ENCODE measurements around the gene RPUSD3.
"Not testable (repeated sequence)": the region's sequence is repeated elsewhere in the genome, so short reads cannot be mapped to it uniquely, and the experiment has no call there.

The RPUSD3 gene, protein sequence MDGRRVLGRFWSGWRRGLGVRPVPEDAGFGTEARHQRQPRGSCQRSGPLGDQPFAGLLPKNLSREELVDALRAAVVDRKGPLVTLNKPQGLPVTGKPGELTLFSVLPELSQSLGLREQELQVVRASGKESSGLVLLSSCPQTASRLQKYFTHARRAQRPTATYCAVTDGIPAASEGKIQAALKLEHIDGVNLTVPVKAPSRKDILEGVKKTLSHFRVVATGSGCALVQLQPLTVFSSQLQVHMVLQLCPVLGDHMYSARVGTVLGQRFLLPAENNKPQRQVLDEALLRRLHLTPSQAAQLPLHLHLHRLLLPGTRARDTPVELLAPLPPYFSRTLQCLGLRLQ

DNA sequence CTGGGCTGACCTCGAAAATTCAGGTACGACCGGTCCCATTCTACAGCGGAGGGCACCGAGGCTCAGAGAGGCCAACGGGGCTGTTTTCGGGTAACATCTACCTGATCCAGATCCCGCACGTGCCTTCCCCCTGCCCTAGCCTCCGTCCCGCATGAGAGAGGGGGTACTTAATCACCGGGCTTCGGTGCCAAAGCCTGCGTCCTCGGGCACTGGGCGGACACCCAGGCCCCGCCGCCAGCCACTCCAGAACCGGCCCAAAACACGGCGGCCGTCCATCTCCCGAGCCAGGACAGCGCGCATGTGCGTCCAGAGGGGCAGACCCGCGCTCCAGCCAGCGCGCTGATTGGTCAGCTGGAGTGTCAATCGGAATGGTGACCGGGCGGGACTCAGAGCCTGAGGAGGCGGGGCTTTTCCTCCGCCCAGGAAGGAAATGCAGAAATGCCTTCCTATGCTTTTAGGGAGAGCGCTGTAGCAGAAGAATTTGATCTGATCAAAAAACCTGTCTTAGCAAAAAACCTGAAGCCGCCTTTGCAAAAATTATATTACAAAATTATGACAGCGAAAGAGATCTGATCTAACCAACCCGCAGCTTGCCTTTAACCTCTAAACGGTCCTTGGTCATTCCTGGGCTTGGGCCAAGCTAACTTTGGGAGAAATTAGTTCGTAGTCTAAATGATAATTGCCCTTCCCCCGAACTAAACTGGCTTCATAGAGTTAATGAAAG, at the start of gene RPUSD3:
RPUSD3 (minus strand) TSS at position 294 of the 724 bp plus-strand sequence; CDS start at position 276, 18 bp downstream.
- in situ Hi-C loops (cut with HindIII; ENCODE audit: low sequenced_read_pairs), result no loop called here

DNA sequence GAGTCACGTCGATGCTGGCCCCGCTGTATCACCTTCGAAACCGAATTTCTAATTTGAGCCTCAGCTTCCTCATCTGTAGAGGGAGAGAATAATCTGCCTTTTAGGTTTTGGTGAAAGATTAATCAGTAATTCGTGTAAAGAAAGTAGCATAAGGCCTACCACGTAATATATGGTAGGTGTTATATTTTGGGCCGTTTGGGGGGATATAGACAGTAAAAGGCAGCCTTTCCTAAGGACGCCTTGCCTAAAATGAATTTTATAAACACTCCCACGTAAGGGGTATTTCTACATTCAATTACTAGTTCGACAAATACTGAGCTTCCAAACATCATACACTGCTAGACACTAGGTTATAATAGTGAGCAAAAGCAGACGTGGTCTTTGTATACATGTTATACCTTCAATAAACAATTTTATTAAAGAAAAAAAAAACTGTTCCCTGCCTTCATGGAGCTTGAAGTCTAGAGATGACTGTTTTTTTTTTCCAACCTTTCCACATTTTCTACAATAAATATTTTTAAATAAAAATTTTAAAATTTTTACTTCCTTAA, 47.3 kb upstream of the RPUSD3 start:
- in situ Hi-C loops (cut with HindIII; ENCODE audit: low sequenced_read_pairs), result no loop called here

DNA sequence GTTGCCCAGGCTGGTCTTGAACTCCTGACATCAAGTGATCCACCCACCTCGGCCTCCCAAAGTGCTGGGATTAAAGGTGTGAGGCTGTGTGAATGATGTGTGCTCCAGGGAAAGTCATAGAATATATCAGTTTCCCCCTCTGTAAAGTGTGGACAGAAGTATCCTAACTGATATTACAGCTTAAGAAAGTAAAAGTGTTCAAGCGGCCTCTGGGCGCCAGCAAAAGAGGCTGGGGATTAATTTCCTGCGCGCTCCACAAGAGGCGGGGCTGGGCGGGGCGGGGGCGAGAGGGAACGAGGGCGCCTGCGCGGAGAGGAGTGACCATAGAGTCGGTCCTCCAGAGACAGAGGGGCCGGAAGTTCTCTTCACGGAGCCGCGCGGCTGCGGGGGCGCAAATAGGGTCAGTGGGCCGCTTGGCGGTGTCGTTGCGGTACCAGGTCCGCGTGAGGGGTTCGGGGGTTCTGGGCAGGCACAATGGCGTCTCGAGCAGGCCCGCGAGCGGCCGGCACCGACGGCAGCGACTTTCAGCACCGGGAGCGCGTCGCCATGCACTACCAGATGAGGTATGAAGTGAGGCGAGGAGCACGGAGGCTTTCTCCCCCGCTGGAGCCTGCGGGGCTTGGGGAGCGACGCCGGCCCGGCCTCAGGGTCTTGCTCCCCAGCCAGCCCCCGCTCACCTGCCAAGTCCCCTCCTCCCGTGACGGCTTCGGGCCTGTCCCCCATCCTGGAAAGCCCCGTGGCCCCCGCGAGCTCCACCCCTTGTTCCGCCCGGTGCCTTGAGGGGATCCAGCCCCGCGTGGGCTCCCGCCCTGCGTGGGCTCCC, 46.7 kb upstream of the RPUSD3 start, which contains the start of gene JAGN1:
JAGN1 (plus strand) TSS at position 362 of the 823 bp plus-strand sequence; CDS start at position 475, 113 bp downstream.
- in situ Hi-C loops (cut with HindIII; ENCODE audit: low sequenced_read_pairs), result no loop called here

DNA sequence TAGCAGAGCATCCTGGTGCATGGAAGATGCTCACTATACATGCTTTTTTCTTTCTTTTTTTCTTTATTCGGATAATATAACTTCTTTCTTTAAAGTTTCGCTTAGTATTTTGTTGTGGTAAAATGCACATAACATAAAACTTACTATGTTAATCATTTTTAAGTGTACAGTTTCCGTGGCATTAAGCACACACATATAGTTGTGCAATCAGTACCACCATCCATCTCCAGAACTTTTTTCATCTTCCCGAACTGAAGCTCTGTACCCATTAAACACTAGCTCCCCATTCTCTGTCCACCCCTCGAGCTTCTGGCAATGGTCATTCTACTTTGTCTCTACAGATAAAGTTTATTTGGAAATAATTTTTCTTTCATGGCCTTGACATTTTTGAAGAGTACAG, 45.6 kb upstream of the RPUSD3 start:
- in situ Hi-C loops (cut with HindIII; ENCODE audit: low sequenced_read_pairs), result no loop called here

DNA sequence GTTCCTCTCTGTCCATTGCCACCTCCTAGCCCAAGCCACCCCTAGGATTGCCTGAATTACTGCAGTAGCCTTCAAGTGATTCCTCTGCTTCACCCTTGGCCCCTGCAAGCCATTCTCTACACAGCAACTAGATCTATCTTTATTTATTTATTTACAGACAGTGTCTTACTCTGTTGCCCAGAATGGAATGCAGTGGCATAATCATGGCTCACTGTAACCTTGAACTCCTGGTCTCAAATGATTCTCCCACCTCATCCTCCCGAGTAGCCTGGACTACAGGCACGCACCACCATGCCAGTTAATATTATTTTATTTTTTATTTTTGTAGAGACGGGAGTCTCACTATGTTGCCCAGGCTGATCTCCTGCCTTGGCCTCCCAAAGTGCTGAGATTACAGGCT, 44.7 kb upstream of the RPUSD3 start:
- in situ Hi-C loops (cut with HindIII; ENCODE audit: low sequenced_read_pairs), result no loop called here

DNA sequence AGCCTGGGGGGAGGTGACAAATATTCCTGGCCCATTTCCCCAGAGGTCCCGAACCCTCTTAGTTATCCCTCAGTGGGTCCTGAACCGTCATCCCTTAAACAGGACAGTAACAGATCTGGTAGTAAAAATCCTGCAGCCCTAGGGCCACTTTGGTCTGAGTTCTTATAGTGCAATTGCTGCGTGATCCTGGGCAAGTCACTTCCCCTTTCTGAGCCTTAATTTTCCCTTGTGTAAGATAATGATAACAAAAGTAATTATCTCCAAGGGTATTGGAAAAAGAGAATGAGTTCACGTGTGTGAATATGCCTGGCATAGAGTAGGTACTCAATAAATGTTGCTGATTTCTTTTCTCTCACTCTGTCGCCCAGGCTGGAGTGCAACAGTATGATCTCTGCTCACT, 43.7 kb upstream of the RPUSD3 start:
- in situ Hi-C loops (cut with HindIII; ENCODE audit: low sequenced_read_pairs), result no loop called here

DNA sequence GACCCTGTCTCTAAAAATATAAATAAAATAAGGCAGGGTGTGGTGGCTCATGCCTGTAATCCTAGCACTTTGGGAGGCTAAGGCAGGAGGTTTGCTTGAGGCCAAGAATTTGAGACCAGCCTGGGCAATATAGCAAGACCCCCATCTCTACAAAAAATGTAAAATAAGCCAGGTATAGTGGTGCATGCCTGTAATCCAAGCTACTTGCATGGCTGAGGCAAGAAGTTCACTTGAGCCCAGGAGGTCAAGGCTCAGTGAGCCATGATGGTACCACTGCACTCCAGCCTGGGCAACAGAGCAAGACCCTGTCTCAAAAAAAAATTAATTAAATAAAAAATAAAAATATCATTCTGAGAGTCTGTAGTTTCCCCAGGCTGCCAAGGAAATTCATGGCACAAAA, 42.5 kb upstream of the RPUSD3 start:
- in situ Hi-C loops (cut with HindIII; ENCODE audit: low sequenced_read_pairs), result no loop called here

DNA sequence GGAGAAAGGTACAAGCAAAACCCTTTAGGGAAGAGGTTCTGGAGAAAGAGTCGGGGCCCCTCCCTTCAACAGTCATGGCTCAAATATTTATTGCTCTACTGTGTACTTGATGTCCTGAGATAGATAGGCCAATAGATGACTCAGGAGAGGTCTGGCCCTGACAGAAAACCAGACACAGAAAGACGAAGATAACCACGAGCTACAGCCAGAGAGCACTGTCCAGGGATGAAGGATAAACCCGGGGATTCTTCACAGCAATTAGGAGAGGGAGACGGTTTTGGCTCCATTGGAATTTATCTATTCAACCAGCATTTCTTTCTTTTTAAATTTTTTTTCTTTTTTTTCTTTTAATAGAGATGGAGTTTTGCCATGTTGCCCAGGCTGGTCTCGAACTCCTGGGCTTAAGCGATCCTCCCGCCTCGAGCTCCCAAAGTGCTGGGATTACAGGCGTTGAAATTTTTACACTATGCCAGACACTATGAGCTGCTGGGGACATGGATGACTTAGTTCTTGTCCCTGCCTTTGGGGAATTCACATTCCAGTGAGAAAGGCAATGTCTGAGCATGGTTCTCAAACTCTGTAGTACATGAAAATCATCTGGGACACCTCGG, 40.9 kb upstream of the RPUSD3 start:
- in situ Hi-C loops (cut with HindIII; ENCODE audit: low sequenced_read_pairs), result no loop called here

DNA sequence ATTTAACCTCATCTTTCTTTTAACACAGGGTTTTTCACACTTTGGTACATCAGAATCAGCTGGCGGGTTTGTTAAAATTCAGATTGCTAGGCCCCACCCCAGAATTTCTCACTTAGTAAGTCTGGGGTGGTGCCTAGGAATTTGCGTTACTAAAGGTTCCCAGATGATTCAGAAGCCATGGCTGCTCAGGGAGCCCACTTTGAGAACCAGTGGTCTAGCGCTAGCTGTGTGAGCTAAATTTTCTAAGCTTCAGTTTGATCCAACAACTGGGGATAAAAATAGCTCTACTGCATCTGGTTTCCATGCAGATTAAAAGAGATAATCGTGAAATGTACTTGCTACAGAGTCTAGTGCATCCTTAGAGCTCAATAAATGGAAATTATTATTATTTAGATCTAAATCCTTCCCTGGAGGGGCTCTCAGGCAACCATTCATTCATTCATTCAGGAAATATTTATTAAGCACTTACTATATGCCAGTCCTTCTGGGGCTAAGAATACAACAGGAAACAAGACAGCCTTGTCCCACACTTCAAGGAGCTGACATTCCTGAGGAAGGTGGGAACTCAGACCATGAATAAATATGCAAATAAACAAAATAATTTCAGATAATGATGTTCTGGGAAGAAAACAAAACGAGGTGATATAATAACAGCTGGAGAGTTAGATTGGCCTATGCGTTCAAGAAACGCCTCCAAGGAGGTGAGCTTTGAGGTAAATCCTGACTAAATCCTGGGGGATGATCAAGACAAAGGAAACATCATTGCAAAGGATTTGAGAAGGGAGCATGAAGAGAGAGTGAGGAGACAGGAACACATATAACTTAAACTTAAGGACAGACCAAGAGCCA, 40.1 kb upstream of the RPUSD3 start:
- in situ Hi-C loops (cut with HindIII; ENCODE audit: low sequenced_read_pairs), result no loop called here

DNA sequence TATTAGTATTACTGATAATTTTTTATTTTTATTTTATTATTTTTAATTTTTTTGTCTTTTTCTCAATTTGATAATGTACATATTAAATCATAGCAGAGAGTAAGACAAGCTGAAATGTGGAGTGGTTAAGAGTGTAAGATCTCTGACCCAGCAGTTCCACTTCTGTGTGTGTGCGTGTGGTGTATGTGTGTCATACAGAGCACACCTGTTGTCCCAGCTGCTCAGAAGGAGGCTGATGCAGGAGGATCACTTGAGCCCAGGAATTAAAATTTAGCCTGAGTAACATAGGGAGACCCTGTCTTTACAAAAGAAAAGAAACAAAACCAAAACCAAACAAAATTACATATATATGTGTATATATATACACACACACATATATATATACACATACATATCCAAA, 37.6 kb upstream of the RPUSD3 start:
- in situ Hi-C loops (cut with HindIII; ENCODE audit: low sequenced_read_pairs), result no loop called here

DNA sequence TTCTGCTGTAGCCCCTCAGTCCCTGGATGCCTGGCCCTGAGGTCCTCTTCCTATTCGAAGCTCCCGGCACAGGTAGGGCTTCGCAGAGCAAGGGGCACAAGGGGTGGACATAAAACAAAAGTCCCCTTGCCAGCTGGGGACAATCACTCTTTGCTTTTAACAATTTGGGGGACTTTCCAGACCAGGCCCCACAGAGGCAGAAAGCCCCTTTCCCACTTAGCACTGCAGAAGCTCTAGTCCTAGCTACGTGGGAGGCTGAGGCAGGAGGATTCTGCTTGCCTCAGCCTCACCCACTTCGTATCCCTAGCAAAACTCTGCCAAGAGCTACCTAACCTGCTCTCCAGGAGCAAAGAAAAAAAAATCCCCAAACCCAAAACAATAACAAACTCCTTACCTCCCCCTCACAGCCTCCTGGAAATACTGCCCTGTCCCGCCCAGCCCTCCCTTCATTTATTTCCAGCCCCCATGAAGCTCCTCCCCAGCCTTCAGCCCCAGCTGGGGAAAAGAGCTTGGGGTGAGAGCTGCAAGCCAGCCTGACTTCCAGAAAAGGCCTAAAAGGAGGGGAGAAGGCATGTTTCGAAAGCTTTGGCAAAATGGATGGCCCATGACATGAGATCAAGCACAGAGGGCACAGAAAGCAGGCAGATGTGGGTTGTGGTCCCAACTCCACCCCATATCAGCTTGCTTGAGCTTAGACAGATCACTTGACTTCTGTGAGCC, 36.2 kb upstream of the RPUSD3 start, which contains the start of gene CIDEC:
CIDEC (minus strand) TSS at position 424 of the 720 bp plus-strand sequence. CDS start 1,767 bp downstream, outside the sequence.
- in situ Hi-C loops (cut with HindIII; ENCODE audit: low sequenced_read_pairs), result no loop called here

DNA sequence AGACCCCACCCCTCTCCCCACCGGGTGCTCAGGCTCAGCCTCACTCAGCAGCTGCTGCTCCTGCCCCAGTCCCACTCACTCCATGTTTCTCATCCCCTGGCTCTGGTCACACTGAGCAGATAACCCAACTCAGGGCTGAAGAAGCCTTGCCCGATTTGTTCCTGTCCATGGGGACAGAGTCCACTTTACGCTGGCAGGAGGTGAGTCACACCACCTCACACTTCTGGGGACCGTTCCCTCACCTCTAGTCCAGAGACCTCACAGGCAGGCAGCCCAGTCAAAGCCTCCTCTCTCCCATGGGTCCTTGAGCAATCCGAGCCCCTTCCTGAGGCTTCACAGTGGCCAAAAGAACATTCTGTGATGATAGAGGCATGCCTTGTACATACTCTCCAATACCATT, 34.9 kb upstream of the RPUSD3 start:
- in situ Hi-C loops (cut with HindIII; ENCODE audit: low sequenced_read_pairs), result no loop called here

DNA sequence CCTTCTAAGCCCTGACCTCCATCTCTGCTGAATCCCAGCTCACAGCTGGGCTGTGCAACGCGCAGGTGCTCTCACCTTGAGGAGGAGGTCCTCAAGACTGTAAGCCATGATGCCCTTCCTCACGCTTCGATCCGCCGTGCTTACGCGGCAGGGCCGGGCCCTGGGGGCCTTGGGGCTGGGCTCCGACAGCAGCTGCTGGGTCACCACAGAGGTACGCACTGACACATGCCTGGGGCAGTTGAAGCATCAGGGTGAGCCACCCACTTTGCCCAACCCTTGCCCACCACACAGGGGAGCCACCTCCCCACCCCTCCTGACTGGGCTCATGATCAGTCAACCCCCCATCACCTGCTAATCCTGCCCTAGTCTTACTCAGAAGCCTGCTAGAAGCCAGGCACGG, 33.2 kb upstream of the RPUSD3 start:
- in situ Hi-C loops (cut with HindIII; ENCODE audit: low sequenced_read_pairs), result no loop called here

DNA sequence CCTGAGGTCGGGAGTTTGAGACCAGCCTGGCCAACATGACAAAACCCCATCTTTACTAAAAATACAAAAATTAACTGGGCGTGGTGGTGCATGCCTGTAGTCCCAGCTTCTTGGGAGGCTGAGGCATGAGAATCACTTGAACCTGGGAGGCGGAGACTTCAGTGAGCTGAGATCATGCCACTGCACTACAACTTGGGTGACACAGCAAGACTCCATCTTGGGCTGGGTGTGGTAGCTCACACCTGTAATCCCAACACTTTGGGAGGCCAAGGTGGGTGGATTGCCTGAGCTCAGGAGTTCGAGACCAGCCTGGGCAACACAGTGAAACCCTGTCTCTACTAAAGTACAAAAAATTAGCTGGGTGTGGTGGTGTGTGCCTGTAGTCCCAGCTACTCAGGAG, 32.4 kb upstream of the RPUSD3 start:
- in situ Hi-C loops (cut with HindIII; ENCODE audit: low sequenced_read_pairs), result not testable (repeated sequence)

DNA sequence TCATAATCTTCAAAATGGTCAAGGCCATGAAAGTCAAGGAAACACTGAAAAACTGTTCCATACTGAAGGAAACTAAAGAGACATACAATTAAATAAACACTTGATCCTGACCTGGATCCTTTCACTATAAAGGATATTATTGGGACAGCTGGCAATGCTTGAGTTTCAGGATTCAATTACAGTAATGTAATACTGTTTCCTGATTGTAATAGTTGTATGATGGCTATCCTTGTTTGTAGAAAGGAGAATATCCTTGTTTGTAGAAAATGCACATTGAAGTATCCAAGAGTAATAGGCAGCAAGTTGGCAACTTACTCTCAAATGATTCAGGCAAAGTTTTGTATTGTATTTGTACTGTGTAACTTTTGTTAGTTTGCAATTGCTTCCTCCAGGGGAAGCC, 31.6 kb upstream of the RPUSD3 start:
- in situ Hi-C loops (cut with HindIII; ENCODE audit: low sequenced_read_pairs), result no loop called here

DNA sequence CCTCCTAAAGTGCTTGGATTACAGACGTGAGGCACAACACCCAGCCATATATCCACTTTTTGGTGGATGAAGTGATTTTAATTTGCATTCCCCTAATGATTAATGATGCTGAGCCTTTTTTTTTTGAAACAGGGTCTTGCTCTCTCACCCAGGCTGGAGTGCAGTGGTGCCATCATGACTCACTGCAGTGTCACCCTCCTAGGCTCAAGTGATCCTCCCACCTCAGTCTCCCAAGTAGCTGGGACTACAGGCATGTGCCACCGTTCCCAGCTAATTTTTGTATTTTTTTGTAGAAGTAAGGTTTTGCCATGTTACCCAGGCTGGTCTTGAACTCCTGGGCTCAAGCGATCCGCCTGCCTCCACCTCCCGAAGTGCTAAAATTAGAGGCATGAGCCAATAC, 28.3 kb upstream of the RPUSD3 start:
- in situ Hi-C loops (cut with HindIII; ENCODE audit: low sequenced_read_pairs), result not testable (repeated sequence)

DNA sequence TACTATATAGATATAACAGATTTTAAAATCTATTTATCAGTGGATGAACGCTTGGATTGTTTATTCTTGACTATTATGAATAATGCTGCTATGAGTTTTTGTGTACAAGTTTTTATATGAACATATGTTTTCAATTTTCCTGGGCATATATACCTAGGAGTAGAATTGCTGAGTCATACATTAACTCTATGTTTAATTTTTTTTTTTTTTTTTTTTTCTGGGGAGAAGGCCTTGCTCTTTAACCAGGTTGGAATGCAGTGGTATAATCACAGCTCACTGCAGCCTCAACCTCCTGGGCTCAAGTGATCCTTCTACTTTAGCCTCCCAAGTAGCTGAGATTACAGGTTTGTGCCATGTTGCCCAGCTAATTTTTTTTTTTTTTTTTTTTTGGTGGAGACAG, 27.2 kb upstream of the RPUSD3 start:
- in situ Hi-C loops (cut with HindIII; ENCODE audit: low sequenced_read_pairs), result no loop called here

DNA sequence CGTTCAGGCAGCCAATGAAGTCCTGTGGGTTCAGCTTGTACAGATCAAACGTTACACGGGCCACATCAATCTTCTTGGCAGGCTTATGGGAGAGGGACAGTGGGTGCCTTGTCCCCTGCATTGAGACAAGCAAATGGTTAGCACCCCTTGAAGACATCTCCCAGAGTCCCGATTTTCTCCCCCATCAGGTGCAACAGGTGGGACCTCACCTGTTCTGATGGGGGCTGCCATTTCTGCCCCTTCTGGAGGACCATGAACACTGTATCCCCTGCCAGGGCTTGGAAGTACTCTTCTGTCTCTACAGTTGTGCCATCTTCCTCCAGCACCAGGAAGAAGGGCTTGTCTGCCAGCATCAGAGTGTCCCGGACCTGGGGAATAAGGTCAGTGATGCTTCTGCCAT, 26.1 kb upstream of the RPUSD3 start:
- in situ Hi-C loops (cut with HindIII; ENCODE audit: low sequenced_read_pairs), result no loop called here

DNA sequence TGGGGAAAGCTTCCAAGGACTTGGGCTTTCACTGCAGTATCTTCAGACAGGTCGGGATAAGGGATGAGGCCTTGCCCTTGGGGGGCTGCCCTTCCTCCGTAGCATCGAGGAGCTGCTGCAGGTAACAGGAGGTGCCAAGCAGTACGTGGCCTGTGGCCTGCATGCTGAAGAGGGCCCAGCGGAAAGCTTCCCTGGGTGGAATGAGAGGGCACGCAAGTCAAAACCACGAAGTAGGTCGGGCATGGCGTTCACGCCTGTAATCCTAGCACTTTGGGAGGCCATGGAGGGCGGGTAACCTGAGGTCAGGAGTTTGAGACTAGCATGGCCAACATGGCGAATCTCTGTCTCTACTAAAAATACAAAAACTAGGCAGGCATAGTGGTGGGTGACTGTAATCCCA, 23.3 kb upstream of the RPUSD3 start:
- in situ Hi-C loops (cut with HindIII; ENCODE audit: low sequenced_read_pairs), result no loop called here
